GM19043 (cell line): ENCODE results near the gene PTPRM.

Experiments used
- ATAC-seq: cut with Tn5 transposase; IDR thresholded peaks from one replicate; pipeline ENCODE4 v1.9.1; 2021; ENCODE audit warnings: low read depth; ENCODE audit not compliant: unreplicated experiment

Gene PTPRM

GRCh38 chr18:8389391-8390340 lies 822.5 kb downstream of the PTPRM start:
- ATAC-seq: no peak

- ATAC-seq: no peak
Measured at GRCh38 chr18:8391068-8391467, 824.0 kb downstream of the PTPRM start.

GRCh38 chr18:8396254-8396653 lies 829.1 kb downstream of the PTPRM start:
- ATAC-seq: no peak

- no peak for ATAC-seq
Measured at GRCh38 chr18:8397034-8397433, 829.9 kb downstream of the PTPRM start.

- no peak for ATAC-seq
Measured at GRCh38 chr18:8399138-8399537, 832.0 kb downstream of the PTPRM start.

- ATAC-seq: no peak
Measured at GRCh38 chr18:8400193-8400752, 833.2 kb downstream of the PTPRM start.

GRCh38 chr18:8400825-8401224 lies 833.7 kb downstream of the PTPRM start:
- ATAC-seq: no peak

- no peak for ATAC-seq
Measured at GRCh38 chr18:8401606-8402005, 834.5 kb downstream of the PTPRM start.

- no peak for ATAC-seq
Measured at GRCh38 chr18:8402237-8402636, 835.1 kb downstream of the PTPRM start.

GRCh38 chr18:8403713-8404112 lies 836.6 kb downstream of the PTPRM start:
- no peak for ATAC-seq

GRCh38 chr18:8406186-8406867 lies 839.2 kb downstream of the PTPRM start:
- ATAC-seq: no peak

- no peak for ATAC-seq
Measured at GRCh38 chr18:8406868-8407250, 839.7 kb downstream of the PTPRM start.

GRCh38 chr18:8409151-8409550 lies 842.0 kb downstream of the PTPRM start:
- ATAC-seq: no peak

GRCh38 chr18:8411492-8411891 lies 844.4 kb downstream of the PTPRM start:
- ATAC-seq: no peak

- ATAC-seq: no peak
Measured at GRCh38 chr18:8412117-8412516, 845.0 kb downstream of the PTPRM start.

- ATAC-seq: no peak
Measured at GRCh38 chr18:8413189-8413588, 846.1 kb downstream of the PTPRM start.

- ATAC-seq: no peak
Measured at GRCh38 chr18:8413751-8414150, 846.6 kb downstream of the PTPRM start.

GRCh38 chr18:8416212-8417019 lies 849.3 kb downstream of the PTPRM start:
- ATAC-seq: no peak

- no peak for ATAC-seq
Measured at GRCh38 chr18:8422391-8422790, 855.3 kb downstream of the PTPRM start.

GRCh38 chr18:8423051-8423557 lies 856.0 kb downstream of the PTPRM start:
- no peak for ATAC-seq
